NCI-H1694 treated with DMSO at 0.1 percent for 48 hours (cell line): ENCODE data around the gene PELI1.
A peak's percentile ranks its signal among the peaks of the same experiment; 100 is the strongest.

Experiments
- DNase-seq: peaks from one replicate; lab custom pipeline; 2025; lab: John Stamatoyannopoulos, UW

Gene PELI1

GRCh38 chr2:64144057-64145013, at the start of gene PELI1:
Gene PELI1, minus strand, starts transcription at chr2:64144420. Its CDS starts 36,110 bp downstream, at chr2:64108310.
- DNase-seq, result peak; percentile 96

GRCh38 chr2:64193491-64193890, 49.3 kb upstream of the PELI1 start:
- DNase-seq, result no peak

GRCh38 chr2:64192664-64193105, 48.5 kb upstream of the PELI1 start:
- DNase-seq, result no peak

- no peak for DNase-seq
These were observed 47.9 kb upstream of the PELI1 start for GRCh38 chr2:64192125-64192479.

- DNase-seq, result no peak
These were observed 45.4 kb upstream of the PELI1 start for GRCh38 chr2:64189586-64189985.

- no peak for DNase-seq
These were observed 44.9 kb upstream of the PELI1 start for GRCh38 chr2:64189167-64189566.

GRCh38 chr2:64186699-64187605, 42.7 kb upstream of the PELI1 start:
- DNase-seq, result no peak

- DNase-seq, result no peak
These were observed 35.5 kb upstream of the PELI1 start for GRCh38 chr2:64179582-64180321.

GRCh38 chr2:64177315-64177714, 33.1 kb upstream of the PELI1 start:
- DNase-seq, result no peak

- no peak for DNase-seq
These were observed 31.4 kb upstream of the PELI1 start for GRCh38 chr2:64175419-64176197.

GRCh38 chr2:64173156-64174135, 29.2 kb upstream of the PELI1 start:
- no peak for DNase-seq

GRCh38 chr2:64168756-64169155, 24.5 kb upstream of the PELI1 start:
- no peak for DNase-seq

GRCh38 chr2:64168201-64168600, 24.0 kb upstream of the PELI1 start:
- no peak for DNase-seq

GRCh38 chr2:64166637-64167420, 22.6 kb upstream of the PELI1 start:
- no peak for DNase-seq

- no peak for DNase-seq
These were observed 22.0 kb upstream of the PELI1 start for GRCh38 chr2:64166212-64166611.

- no peak for DNase-seq
These were observed 21.5 kb upstream of the PELI1 start for GRCh38 chr2:64165706-64166105.

GRCh38 chr2:64164629-64165028, 20.4 kb upstream of the PELI1 start:
- DNase-seq, result no peak

GRCh38 chr2:64162516-64162915, 18.3 kb upstream of the PELI1 start:
- DNase-seq, result no peak

- no peak for DNase-seq
These were observed 13.6 kb upstream of the PELI1 start for GRCh38 chr2:64157792-64158191.
